Measurements from ENCODE around the gene TLR8. TPM values are rescaled to one million over a fixed set of nuclear protein-coding genes. Genes with fewer than 3 reads are reported as not detected.
A peak's percentile ranks its signal among the peaks of the same experiment; 100 is the strongest.

TLR8 gene
- total RNA-seq, 1 donor: under 0.01 TPM

- no peak overlapping the region for H3K27ac ChIP-seq (ENCODE audit: low read depth, low read length)
- no peak overlapping the region for H2AFZ ChIP-seq (ENCODE audit: low read length)
- no peaks in the 10 kb centered on the region for H3K79me2 ChIP-seq (ENCODE audit: insufficient read depth, low read length)
- no peak overlapping the region for H3K4me2 ChIP-seq (ENCODE audit: insufficient read depth, low read length)
- H3K4me3 ChIP-seq (ENCODE audit: insufficient read depth, low read length): no peak overlapping the region
- no peaks in the 10 kb centered on the region for H3K9me3 ChIP-seq (ENCODE audit: low read depth, low read length)
- no peaks in the 10 kb centered on the region for H4K20me1 ChIP-seq (ENCODE audit: insufficient read depth, low read length)
- DNase-seq (ENCODE audit: insufficient read length, low spot score, missing footprints): peak; percentile 71
- TF ChIP-seq CTCF (IDR thresholded peaks at IDR 0.05; ENCODE audit: extremely low read depth, low read depth, low read length): no peak
- H3K4me1 ChIP-seq (ENCODE audit: insufficient read depth, low read length): no peaks in the 10 kb centered on the region
- H3K36me3 ChIP-seq (ENCODE audit: insufficient read depth, low read length): no peaks in the 10 kb centered on the region
- no peaks in the 10 kb centered on the region for H3K27me3 ChIP-seq (ENCODE audit: insufficient read depth, low read length)
These were observed 23.3 kb downstream of the TLR8 start for GRCh38 chrX:12929701-12930100.

- no peaks in the 10 kb centered on the region for H3K36me3 ChIP-seq (ENCODE audit: insufficient read depth, low read length)
- no peak overlapping the region for H3K27ac ChIP-seq (ENCODE audit: low read depth, low read length)
- no peaks in the 10 kb centered on the region for H3K4me1 ChIP-seq (ENCODE audit: insufficient read depth, low read length)
- no peak for TF ChIP-seq CTCF (IDR thresholded peaks at IDR 0.05; ENCODE audit: extremely low read depth, low read depth, low read length)
- no peaks in the 10 kb centered on the region for H3K27me3 ChIP-seq (ENCODE audit: insufficient read depth, low read length)
- no peak overlapping the region for H2AFZ ChIP-seq (ENCODE audit: low read length)
- H3K9me3 ChIP-seq (ENCODE audit: low read depth, low read length): no peaks in the 10 kb centered on the region
- no peak overlapping the region for H3K4me2 ChIP-seq (ENCODE audit: insufficient read depth, low read length)
- DNase-seq (ENCODE audit: insufficient read length, low spot score, missing footprints): no peak
- no peak overlapping the region for H3K4me3 ChIP-seq (ENCODE audit: insufficient read depth, low read length)
- H4K20me1 ChIP-seq (ENCODE audit: insufficient read depth, low read length): no peaks in the 10 kb centered on the region
- H3K79me2 ChIP-seq (ENCODE audit: insufficient read depth, low read length): no peaks in the 10 kb centered on the region
These were observed 23.7 kb downstream of the TLR8 start for GRCh38 chrX:12930150-12930549.

- H3K4me3 ChIP-seq (ENCODE audit: insufficient read depth, low read length): no peak overlapping the region
- H3K27ac ChIP-seq (ENCODE audit: low read depth, low read length): no peak overlapping the region
- H3K27me3 ChIP-seq (ENCODE audit: insufficient read depth, low read length): no peaks in the 10 kb centered on the region
- no peak for TF ChIP-seq CTCF (IDR thresholded peaks at IDR 0.05; ENCODE audit: extremely low read depth, low read depth, low read length)
- no peaks in the 10 kb centered on the region for H4K20me1 ChIP-seq (ENCODE audit: insufficient read depth, low read length)
- no peaks in the 10 kb centered on the region for H3K4me1 ChIP-seq (ENCODE audit: insufficient read depth, low read length)
- H3K79me2 ChIP-seq (ENCODE audit: insufficient read depth, low read length): no peaks in the 10 kb centered on the region
- no peak overlapping the region for H2AFZ ChIP-seq (ENCODE audit: low read length)
- no peaks in the 10 kb centered on the region for H3K36me3 ChIP-seq (ENCODE audit: insufficient read depth, low read length)
- DNase-seq (ENCODE audit: insufficient read length, low spot score, missing footprints): no peak
- H3K9me3 ChIP-seq (ENCODE audit: low read depth, low read length): no peaks in the 10 kb centered on the region
- H3K4me2 ChIP-seq (ENCODE audit: insufficient read depth, low read length): no peak overlapping the region
These were observed 25.8 kb downstream of the TLR8 start for GRCh38 chrX:12932244-12932643.

- TF ChIP-seq CTCF (IDR thresholded peaks at IDR 0.05; ENCODE audit: extremely low read depth, low read depth, low read length): no peak
- no peak overlapping the region for H2AFZ ChIP-seq (ENCODE audit: low read length)
- no peaks in the 10 kb centered on the region for H4K20me1 ChIP-seq (ENCODE audit: insufficient read depth, low read length)
- H3K79me2 ChIP-seq (ENCODE audit: insufficient read depth, low read length): no peaks in the 10 kb centered on the region
- H3K36me3 ChIP-seq (ENCODE audit: insufficient read depth, low read length): no peaks in the 10 kb centered on the region
- no peaks in the 10 kb centered on the region for H3K9me3 ChIP-seq (ENCODE audit: low read depth, low read length)
- H3K4me1 ChIP-seq (ENCODE audit: insufficient read depth, low read length): no peaks in the 10 kb centered on the region
- H3K4me3 ChIP-seq (ENCODE audit: insufficient read depth, low read length): no peak overlapping the region
- H3K4me2 ChIP-seq (ENCODE audit: insufficient read depth, low read length): no peak overlapping the region
- H3K27me3 ChIP-seq (ENCODE audit: insufficient read depth, low read length): no peaks in the 10 kb centered on the region
- no peak overlapping the region for H3K27ac ChIP-seq (ENCODE audit: low read depth, low read length)
- DNase-seq (ENCODE audit: insufficient read length, low spot score, missing footprints): no peak
These were observed 28.4 kb downstream of the TLR8 start for GRCh38 chrX:12934850-12935249.

Measured in osteoblast (primary cell).